DLD1 (cell line): ENCODE data around the gene ELAVL1.
"Not testable (repeated sequence)": the region's sequence is repeated elsewhere in the genome, so short reads cannot be mapped to it uniquely, and the experiment has no call there.

Experiments
- in situ Hi-C: cut with HindIII; loops from 2 replicates; pipeline ENCODE4 v1.10.0; 2017; ENCODE audit warnings: low sequenced_read_pairs

Gene ELAVL1

DNA sequence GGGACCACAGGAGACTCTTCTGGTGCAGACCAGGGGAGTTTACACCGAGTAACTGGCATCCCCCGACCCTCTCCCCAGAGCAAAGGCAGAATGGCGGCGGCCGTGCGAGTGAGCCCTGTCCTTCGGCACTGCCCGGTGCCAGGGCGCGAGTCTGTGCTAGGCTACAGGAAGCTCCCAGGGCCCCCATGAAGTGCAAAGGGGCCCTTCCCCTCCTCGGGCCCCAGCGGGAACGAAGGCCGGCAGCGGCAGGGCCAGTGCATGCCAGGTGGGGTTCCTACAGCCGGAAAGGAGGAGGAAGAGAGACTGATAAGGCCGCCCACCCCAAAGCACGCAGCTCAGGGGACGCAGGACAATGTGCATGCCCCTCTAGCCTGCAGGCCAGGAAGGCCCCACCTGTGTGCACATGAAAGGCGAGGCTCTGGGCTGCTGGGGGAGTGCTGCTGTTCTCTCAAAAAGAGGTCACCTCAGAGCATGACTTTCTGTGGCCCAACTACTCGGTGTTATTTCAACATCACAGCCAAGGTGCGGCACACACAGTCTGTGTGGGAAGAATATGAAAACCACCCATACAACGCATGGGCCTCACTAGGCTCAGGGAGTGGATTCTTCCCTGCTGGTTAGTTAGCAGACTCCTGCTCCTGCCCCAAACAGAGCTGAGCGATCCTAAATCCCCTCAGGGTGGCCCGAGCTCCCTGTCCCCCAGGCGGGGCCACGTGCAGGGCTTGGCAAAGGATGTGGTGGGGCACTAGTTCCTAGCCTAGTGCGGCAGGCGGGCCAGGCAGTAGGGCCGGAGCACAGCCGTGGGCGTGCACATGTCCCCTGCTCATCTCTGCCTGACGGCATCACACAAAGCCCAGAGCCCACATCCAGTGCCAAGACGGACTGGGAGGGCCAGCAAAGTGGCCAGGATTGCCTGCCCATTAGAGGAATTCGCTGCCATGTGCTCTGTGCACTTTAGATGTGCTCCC is 33.6 kb downstream of the ELAVL1 start:
- in situ Hi-C loops, result no loop called here

DNA sequence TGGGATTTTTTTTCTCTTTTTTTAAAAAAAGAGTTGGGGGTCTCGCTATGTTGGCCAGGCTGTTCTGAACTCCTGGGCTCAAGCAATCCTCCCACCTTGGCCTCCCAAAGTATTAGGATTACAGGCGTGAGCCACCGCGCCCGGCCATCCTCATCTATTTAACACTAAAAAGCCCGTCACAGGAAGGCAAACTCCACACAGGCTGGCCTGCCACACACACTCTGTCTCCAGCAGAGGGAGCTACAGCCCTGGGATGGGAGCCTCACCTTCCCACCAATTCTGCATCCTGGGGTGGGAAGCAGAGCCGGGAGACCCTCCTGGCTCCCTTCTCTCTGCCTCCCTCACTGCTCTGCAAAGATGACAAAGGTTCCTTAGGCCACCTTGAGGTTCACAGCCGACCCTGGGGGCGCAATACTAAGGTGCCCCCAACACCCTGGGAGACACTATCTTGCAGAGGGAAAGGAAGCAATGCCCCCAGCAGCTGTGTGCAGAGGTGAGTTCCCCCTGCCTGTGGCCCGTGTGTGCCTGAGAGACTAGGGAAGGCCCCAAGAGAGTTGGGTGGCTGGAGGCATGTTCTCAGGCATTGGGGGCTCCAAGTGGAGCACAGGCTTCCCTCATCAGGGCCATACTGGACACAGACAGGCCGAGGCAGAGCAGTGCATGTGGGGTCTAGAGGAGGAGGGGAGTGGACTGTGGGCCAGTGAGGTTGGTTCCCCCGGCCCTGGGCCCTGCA is 34.6 kb downstream of the ELAVL1 start:
- in situ Hi-C loops, result no loop called here

- in situ Hi-C loops, result no loop called here
Observed at GRCh38 chr19:7969555-7969939, 35.9 kb downstream of the ELAVL1 start.

- in situ Hi-C loops, result no loop called here
Observed at GRCh38 chr19:7968796-7969554, 36.5 kb downstream of the ELAVL1 start.

DNA sequence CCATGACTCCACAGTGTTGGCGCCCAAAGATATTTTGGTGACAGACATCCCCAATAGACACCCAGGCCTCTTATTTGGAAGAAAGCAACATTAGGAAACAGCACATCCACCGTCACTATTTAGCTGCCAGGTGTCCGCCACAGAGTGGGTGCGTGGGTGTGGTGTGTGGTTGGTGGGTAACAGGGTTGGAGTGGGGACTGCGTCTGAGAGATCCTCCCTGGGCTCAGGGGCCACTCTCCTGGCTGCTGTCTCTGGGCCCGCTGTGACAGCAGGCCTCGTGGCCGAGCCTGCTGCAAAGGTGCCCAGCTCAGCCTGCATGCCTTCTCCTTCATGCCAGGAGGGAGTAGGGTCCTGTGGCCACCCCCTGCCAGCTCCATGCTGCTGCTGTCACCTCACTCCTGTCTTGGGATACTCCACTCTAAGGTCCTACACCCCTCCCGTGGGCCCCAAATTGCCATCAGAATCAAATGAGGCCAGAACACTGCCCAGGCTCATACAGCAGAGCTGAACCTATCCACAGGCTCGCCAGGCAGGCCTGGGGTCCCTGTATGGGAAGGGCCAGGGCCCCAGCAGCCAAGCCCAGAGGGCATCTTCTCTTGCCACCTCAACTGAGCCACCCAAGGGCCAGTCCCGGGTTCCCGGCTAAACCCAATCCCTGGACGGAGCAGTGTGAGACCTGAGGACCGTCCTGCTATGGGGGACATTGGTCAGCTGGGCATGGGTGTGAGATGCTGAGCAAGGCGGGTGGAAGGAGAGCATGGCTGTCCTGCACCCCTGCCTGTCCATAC is 37.2 kb downstream of the ELAVL1 start:
- in situ Hi-C loops, result no loop called here

DNA sequence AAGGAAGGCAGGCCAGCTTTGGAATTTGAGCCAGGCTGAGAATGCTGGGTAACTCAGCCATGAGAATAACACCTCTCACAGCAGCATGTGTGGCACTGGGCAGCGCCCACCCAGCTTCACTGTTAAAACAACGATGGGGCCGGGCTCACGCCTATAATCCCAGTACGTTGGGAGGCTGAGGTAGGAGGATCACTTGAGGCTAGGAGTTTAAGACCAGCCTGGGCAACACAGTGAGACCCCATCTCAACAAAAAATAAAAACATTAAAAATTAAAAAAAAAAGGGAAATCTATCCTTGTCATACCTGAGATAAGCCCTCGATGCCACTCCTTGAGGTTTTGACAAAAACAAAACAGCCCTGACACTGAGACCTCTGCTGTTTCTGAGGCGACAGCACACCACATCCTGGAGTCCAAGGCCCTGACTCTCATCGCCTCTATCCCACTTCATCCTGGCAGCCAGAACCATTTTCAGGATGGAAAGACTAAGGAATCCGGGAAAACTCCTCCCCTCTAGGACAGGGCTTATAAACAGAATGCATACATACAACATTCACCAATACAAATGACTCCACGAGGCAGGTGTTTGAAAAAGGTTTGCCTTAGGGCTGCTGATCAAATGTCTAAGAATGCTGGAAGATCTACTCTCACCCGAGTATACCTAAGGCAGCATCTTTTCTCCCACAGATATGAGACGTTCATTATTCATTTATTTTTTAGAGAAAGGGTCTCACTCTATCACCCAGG is 39.3 kb downstream of the ELAVL1 start:
- in situ Hi-C loops, result no loop called here

DNA sequence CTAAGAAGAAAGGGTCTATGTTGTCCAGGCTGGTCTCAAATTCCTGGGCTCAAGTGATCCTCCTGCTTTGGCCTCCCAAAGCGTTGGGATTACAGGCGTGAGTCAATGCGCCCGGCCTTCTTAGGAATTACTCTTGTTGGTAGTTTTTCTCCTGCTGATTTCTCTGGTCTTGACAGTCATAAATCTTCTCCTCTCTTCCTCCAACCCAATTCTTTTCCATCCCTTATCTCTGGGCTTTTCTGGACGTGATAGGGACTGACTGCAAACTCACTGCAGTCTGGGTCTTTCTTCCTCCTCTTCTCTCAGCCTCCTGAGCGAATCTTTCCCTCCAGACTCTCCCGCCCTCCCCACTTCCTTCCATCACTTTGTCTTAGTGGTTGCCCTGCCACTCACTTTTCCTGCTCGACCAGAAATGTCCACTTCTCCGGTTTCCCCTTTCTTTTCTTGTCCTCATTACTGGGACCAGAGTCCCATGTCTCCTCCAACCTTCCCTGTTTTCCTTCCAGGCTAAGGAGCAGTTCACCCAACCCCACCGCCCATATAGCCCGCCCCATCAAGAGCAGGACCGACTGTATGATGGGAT is 40.1 kb downstream of the ELAVL1 start:
- in situ Hi-C loops, result no loop called here

GRCh38 chr19:7963566-7963965 is 41.9 kb downstream of the ELAVL1 start:
- in situ Hi-C loops, result no loop called here

- in situ Hi-C loops, result no loop called here
Observed at GRCh38 chr19:7962644-7963268, 42.7 kb downstream of the ELAVL1 start.

DNA sequence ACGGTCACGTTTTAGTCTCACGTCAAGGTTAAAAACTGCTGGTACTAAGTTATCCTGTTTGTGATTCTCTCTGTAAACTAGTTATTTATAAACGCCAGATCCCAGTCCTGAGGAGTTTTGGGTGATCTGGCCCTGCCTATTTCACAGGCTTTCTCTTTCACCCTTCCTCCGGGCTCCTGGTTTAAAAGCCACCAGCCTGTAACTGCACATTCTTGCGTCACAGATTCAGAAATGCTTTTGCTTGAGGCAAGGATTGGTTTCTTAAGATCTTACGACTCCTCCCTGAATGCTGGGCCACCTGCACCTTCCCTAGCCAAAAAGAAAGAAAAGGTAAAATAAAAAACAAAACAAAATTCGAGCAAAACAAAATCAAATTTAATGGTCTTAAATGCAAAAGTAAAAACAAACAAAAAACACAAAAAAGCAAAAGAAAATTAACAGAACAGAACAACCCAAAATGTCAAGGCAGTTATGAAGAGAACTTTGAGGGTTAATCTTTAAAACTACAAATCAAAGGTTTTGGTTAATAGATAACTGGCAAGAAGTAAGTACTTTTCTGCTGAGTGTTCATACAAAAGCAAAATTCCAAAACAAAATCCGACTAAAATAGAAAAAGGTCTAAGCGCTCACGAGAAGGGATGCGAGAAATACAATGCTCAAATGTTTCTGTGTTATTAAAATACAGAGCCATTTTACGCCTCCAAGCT is 43.4 kb downstream of the ELAVL1 start:
- in situ Hi-C loops, result no loop called here

DNA sequence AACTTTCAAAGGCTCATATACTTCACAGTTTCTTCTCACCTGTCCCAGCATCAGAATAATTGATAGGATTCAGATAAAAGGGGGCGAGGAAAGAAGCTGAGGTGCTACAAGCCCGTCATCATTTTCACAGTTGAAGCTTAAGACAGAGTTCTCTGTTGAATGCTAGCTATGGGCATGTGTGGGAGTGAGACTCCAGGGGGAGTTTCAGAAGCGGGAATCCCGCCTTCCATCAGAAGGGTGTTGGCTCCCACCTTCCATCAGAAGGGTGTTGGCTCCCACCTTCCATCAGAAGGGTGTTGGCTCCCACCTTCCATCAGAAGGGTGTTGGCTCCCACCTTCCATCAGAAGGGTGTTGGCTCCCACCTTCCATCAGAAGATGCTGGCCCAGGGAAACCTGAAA is 44.4 kb downstream of the ELAVL1 start:
- in situ Hi-C loops, result not testable (repeated sequence)

GRCh38 chr19:7959211-7959610 is 46.2 kb downstream of the ELAVL1 start:
- in situ Hi-C loops, result no loop called here

DNA sequence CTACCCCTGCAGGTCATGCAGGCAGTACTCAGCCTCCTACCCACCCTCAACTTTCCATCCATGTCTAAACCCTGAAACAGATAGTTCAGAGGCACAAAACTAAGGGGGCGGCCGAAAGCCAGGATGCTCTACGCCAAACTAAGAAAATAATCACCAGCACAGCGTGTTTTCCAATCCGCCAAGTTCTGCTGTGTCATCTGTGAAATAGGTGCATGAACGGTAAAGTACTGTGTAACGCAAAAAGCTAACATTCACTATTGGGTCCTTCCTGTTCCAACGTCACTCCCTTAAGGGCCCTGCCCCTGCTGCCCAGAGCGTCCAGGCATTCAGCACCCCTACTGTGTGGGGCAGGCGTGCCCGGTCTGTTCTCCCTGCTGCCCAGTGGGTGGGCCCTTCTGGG is 49.7 kb downstream of the ELAVL1 start:
- in situ Hi-C loops, result no loop called here

DNA sequence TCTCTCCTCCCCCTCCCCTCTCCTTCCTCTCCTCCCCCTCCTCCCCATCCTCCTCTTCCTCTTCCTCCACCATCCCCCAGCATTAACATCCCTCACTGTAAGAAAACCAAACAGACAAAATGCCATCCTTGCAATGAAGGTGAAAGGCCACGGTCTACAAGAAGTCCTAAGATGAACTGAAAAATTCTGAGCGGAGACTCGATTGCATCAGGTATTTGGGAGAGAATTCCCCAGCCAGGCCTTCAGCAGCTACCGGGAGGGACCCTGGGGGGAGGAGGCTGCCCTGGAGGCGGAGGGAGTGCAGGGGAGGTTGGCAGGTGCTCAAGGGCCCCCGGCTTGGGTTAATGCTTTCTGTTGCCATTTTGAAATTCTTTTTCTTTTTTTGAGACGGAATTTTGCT is 51.9 kb downstream of the ELAVL1 start:
- in situ Hi-C loops, result no loop called here

GRCh38 chr19:7953060-7953459 is 52.4 kb downstream of the ELAVL1 start:
- in situ Hi-C loops, result no loop called here

DNA sequence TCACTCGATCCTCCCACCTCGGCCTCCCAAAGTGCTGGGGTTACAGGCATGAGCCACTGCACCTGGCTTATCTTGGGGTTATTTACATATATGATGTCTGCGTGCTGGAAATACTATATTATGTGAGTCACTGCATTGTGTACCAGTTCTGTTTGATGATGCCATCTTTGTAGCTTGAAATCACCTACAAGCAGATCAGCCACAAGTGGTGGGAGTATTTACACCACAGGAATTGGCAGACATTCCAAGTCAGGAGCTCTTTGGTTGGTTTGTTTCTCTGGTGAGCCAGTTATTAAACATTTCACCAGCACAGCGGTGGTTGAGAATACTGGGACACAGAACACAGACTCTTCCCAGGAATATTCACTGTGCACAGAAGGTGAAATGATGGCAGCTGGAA is 57.5 kb downstream of the ELAVL1 start:
- in situ Hi-C loops, result no loop called here

GRCh38 chr19:7944177-7944761 is 61.2 kb downstream of the ELAVL1 start:
- in situ Hi-C loops, result no loop called here
